Activated CD4-positive, alpha-beta T cell treated with anti-CD3 and anti-CD28 coated beads, Interleukin-10, Interleukin-2, amounts not matched to agents 100 ng/mL and 50 ng/mL, durations not matched to agents 16 hours and 8 hours (primary cell): ENCODE measurements around the gene ZNF592.
A peak's percentile ranks its signal among the peaks of the same experiment; 100 is the strongest.

ENCODE experiments used
- DNase-seq: peaks from one replicate; pipeline ENCODE4 v3.0.0-alpha.2; 2020

ZNF592 gene

DNA sequence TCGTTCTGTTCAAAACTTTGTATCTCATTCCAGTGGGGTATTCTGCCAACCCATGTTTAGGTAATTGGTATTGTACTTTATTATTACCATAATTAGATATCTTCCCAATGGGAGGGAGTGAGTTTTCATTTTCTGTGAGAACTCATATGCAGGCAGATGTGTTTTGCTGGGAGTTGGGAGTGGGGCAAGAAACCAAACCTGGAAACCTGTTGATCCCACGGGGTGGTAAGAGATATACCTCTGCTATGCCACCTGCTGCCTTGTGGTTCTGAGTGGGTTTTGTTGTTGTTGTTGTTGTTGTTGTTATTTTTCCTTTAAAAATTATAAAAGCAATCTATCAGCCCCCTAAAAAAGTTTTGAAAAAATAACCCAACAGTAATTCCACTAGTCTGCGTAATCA lies 32.1 kb downstream of the ZNF592 start:
- DNase-seq = no peak

GRCh38 chr15:84781495-84781894 lies 33.1 kb downstream of the ZNF592 start:
- no peak for DNase-seq

DNA sequence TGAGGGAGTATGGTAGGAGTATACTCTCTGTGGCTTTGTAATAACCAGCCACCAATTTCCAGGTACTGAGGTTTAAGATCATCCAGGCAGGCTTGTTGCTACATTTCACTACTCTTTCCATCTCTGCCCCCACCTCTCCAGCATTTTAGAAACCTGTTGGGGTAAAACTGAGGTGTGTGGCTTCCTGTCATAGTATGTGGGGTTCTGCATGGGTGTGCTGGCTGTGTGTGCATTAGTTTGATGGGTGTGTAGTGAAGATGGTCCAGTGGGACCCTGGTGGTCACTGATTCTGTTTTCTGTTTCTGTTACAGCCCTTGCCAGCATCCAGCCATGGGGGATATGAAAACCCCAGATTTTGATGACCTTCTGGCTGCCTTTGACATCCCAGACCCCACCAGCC lies 34.0 kb downstream of the ZNF592 start:
- no peak for DNase-seq

DNA sequence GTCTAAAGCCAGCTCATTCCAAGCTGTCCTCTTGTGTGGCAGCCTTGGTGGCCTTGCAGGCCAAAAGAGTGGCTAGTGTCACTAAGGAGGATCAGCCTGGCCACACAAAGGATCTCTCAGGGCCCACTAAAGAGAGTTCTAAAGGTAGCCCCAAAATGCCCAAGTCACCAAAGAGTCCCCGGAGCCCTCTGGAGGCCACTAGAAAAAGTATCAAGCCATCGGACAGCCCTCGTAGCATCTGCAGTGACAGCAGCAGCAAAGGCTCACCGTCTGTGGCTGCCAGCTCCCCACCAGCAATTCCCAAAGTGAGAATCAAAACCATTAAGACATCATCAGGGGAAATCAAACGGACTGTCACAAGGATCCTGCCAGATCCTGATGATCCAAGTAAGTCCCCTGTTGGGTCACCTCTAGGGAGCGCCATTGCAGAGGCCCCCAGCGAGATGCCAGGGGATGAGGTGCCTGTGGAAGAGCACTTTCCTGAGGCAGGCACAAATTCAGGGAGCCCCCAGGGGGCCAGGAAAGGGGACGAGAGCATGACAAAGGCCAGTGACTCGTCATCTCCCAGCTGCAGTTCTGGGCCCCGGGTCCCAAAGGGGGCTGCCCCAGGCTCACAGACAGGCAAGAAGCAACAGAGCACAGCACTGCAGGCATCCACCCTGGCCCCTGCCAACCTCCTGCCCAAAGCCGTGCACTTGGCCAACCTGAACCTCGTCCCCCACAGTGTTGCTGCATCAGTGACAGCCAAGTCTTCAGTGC lies 35.3 kb downstream of the ZNF592 start:
- no peak for DNase-seq

GRCh38 chr15:84784262-84784661 lies 35.9 kb downstream of the ZNF592 start:
- DNase-seq = no peak

DNA sequence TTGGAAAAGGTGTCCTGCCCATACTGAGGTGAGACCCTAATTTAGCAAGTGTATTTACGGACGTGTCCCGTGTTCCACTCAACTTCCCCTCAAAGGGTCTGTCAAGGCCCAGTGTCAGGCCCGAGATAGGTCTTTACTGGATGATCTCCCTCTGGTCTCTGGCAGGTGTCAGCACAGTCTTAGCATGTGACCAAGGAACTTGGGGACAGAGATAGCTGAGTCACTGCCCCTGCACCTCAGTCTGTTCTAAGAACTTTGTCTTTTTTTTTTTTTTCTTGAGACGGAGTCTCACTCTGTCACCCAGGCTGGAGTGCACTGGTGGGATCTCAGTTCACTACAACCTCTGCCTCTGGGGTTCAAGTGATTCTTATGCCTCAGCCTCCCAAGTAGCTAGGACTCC lies 36.7 kb downstream of the ZNF592 start:
- DNase-seq = no peak

DNA sequence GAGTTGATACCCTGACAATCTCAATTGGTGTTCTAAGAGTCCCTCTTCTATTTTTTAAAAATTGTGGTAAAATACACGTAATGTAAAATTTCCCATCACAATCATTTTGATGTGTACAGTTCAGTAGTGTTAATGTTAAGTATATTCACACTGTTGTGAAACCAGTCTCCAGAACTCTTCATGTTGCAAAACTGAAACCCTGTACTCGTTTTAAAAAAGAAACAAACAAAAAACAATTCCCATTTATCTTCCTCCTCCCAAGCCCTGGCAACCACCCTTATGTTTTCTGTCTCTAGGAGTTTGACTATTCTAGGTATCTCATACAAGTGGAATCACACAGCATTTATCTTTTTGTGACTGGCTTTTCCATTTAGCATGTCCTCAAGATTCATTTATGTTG lies 40.1 kb downstream of the ZNF592 start:
- no peak for DNase-seq

DNA sequence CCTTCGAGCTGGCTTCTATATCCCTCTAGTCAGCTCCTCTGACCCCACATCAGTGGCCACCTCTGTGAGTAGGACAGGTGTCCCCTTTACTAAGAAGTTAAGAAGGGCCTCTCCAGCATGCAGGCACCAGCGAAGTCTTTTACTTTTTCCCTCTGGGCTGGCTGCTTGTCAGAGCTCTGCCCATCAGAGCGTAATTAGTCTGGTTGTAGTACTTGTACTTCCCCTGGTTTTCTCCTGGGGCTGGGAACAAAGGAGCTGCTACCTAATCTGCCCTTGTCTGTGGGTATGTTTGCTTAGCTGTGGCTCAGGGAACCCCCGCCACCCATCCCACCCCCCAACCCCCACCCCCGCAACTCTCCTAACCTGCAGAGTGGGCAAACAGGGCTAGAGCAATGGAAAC lies 41.4 kb downstream of the ZNF592 start:
- no peak for DNase-seq

GRCh38 chr15:84790676-84791075 lies 42.3 kb downstream of the ZNF592 start:
- DNase-seq = no peak

- no peak for DNase-seq
Observed at GRCh38 chr15:84791763-84792162, 43.4 kb downstream of the ZNF592 start.

DNA sequence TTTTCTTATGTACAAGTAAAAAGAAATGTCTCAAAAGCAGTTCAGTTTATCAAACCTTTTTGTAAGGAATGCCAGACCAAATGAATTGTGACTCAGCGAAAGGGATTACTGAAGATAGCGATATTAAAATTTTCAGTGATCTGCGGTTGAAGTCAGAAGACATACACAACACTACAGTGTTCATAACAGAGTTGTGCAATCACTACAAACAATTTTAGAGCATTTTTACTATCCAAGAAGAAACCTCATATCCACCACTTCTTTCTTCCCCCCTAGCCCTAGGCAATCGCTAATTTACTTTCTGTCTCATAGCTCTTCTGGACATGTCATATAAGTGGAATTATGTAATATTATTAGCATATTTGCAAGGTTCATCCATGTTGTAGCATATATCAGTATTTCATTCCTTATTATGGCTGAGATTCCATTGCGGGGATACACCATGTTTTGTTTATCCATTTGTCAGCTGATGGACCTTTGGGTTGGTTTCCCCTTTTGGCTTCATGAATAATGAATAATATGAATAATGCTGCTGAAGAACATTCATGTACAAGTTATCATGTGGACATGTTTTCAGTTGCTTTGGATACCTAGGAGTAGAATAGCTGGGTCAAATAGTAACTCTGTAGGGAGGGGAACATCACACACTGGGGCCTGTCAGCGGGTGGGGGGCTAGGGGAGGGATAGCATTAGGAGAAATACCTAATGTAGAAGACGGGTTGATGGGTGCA lies 45.2 kb downstream of the ZNF592 start:
- no peak for DNase-seq

DNA sequence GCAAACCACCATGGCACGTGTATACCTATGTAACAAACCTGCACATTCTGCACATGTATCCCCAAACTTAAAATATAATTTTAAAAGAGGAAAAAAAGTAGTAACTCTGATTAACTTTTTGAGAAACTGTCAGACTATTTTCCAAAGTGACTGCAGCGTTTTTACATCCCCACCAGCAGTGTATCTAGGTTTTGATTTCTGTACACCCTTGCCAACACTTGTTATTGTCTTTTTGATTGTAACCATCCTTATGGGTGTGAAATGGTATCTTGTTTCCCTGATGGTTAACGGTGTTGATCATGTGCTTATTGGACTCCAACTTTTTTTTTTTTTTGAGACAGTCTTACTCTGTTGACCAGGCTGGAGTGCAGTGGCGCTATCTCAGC lies 45.8 kb downstream of the ZNF592 start:
- DNase-seq = no peak

DNA sequence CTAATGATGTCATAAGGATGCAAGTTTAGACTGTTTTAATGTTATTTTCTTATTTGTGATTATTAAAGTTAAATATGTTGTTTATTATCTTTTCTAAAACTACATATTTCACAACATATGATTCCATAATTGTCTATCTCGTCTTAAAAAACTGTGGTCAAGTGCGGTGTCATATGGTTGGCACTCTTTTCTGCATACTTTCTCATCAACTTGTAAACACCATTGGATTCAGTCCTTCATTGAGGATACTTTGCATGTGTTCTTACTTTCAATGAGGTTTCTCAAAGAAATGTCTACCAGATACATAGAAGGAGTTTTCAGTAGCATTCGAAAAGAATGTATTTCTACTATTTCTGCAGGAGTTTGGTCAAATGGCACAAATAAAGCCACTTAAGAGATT lies 46.8 kb downstream of the ZNF592 start:
- no peak for DNase-seq

DNA sequence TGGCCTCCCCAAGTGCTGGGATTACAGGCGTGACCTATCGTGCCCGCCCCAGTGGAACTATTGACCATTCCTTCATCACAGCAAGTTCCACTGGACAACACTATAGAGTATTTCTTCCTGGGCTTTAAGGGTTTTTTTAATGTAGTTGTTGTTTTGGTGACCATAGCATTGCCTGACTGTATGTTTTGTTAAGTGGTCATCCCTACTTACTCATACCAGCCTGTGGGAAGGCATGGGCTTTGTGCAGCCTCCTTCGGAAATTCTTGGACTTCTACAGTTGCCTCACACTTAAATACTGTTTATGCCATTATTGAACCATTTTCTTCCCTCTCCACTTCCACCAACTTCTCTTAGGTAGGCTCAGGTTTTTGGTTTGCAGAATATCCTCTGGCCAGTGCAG lies 48.8 kb downstream of the ZNF592 start:
- no peak for DNase-seq

GRCh38 chr15:84797801-84798200 lies 49.4 kb downstream of the ZNF592 start:
- DNase-seq = no peak

DNA sequence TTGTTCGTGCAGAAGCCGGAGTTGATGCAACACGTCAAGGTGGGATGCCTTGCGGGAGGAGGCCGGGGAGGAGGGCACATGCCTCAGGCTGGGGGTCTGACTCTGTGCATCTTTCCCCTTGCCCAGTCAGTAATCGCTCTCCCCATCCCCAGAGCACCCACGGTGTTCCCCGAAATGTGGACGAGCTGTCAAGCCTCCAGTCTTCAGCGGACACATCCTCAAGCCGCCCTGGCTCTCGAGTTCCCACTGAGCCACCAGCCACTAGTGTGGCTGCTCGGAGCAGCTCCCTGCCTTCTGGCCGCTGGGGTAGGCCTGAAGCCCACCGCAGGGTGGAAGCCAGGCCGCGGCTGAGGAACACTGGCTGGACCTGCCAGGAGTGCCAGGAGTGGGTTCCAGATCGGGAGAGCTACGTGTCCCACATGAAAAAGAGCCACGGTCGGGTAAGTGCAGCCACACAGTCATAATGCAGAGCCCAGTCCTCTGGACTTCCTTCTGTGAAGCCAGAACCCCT lies 50.1 kb downstream of the ZNF592 start:
- no peak for DNase-seq

DNA sequence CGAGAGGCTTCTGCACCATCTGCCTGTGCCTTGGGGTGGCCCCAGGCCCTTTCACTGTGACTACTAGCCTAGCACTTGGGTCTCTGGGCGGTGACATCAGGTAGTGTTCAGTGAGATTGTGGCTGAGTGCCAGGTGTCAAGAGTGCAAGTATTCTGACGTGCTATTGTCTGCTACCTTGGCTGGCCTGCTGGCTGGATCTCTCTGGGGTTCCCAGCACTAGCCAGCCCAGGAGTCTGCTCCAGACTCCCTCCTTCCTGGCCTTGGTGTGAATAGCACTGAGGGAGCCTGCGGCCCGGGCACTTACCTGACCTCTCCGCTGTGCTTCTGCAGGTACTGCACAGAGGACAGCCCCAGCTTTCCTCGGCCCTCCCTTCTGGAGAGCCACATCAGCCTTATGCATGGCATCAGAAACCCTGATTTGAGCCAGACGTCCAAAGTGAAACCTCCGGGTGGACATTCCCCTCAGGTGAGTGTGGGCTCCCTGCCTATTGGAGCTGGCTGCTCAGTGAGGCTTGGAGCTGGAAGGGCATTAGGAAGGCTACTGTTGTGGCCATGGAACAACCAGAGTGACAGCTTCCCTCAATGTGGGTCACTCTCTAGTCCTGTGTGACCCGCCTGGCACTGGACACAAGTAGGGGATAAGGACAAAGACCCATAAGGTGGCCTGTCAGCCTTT lies 51.3 kb downstream of the ZNF592 start:
- no peak for DNase-seq

DNA sequence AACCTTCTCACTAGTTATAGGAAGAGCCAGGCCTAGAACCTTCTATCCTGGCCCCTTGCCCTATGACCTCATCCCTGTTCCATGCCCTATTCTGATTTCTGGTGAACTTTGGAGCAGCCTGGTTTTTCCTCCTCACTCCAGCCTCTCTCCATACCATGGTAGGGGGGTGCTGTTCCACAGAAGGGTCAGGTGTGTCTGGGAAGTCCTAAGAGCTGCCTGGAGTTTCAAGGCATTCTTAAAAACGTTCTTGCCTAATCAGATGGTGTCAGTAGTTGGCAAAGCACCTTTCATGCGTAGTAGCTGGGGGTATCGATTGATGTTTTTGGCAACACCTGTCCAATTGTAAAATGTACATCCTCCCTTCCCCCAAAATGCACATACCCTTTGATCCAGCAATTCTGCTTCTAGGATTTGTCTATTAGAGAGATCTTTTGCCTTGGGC lies 52.0 kb downstream of the ZNF592 start:
- DNase-seq = no peak

GRCh38 chr15:84804005-84804900 lies 55.9 kb downstream of the ZNF592 start:
- no peak for DNase-seq

GRCh38 chr15:84805221-84805620 lies 56.8 kb downstream of the ZNF592 start:
- no peak for DNase-seq

GRCh38 chr15:84807228-84807627 lies 58.8 kb downstream of the ZNF592 start:
- DNase-seq = peak; percentile 58

DNA sequence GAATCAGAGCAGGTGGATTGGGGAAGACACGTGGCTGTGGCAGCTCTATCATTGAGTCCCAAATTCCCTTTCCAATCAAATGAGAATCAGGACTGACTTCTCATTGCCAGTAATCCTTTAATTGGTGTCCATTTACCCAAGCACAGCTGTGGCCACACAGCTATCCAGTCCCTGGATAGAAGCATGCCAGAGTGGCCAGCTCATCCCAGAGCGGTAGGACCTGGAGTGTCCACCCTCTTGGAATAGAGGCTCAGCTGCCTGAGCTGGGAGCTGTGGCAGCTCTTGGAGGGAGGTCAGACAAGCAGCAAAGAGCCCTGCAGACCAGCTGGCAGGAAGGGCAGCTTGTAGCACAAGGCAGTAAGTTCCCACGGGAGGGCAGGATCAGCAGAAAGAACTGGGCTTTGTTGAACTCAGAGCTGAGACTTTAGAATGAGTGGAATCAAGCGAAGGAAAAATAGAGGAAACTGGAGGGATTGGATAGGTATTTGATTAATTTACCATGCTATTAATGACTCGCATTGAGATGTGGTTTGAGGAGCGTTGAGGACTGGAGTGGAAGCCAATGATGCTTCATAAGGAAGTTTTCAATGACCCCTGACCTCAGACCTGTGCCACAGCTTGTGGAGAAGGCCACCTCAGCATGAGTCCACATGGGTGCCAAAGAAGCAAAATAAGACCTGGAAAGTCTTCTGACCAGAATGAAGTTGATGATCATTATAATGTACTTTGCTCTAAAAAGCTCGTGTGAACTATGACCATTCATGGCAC lies 61.9 kb downstream of the ZNF592 start:
- no peak for DNase-seq
